Osteocyte (in vitro differentiated cells): Measurements from ENCODE around the gene PAPLN. TPM values are rescaled to one million over a fixed set of nuclear protein-coding genes. Genes with fewer than 3 reads are reported as not detected.

Experiments
- DNase-seq: peaks from one replicate; pipeline ENCODE4 v3.0.0; 2021; ENCODE audit warnings: mixed read lengths; ENCODE audit not compliant: unreplicated experiment; ENCODE audit errors: extremely low spot score
- H3K27ac Mint-ChIP-seq: one replicate; pipeline ENCODE4 v1.8.0; 2021; ENCODE audit warnings: mild to moderate bottlenecking, mixed read lengths; ENCODE audit not compliant: unreplicated experiment
- H3K27me3 Mint-ChIP-seq: one replicate; pipeline ENCODE4 v1.8.0; 2021; ENCODE audit warnings: mixed read lengths; ENCODE audit not compliant: unreplicated experiment
- H3K36me3 Mint-ChIP-seq: one replicate; pipeline ENCODE4 v1.8.0; 2021; ENCODE audit warnings: mixed read lengths; ENCODE audit not compliant: unreplicated experiment
- H3K4me1 Mint-ChIP-seq: one replicate; pipeline ENCODE4 v1.8.0; 2021; ENCODE audit warnings: mixed read lengths; ENCODE audit not compliant: unreplicated experiment
- H3K4me3 Mint-ChIP-seq: one replicate; pipeline ENCODE4 v1.8.0; 2021; ENCODE audit warnings: mild to moderate bottlenecking, moderate library complexity, mixed read lengths; ENCODE audit not compliant: unreplicated experiment
- H3K9me3 Mint-ChIP-seq: one replicate; pipeline ENCODE4 v1.8.0; 2021; ENCODE audit warnings: mixed read lengths; ENCODE audit not compliant: unreplicated experiment
- total RNA-seq: library from RNA; stranded (reverse); gene quantifications from 2 replicates; pipeline ENCODE4 v1.2.1, GENCODE V29; 2021
- TF ChIP-seq, protein P1 (sequence below): fragments of 200-600 bp; sonication (generic); IDR thresholded peaks from 2 replicates; pipeline ENCODE4 v1.5.0; 2021; ENCODE audit warnings: antibody characterized with exemption, mild to moderate bottlenecking, moderate library complexity

PAPLN gene
- total RNA-seq, 1 donor from 2014 or later, result 44.3 TPM

DNA sequence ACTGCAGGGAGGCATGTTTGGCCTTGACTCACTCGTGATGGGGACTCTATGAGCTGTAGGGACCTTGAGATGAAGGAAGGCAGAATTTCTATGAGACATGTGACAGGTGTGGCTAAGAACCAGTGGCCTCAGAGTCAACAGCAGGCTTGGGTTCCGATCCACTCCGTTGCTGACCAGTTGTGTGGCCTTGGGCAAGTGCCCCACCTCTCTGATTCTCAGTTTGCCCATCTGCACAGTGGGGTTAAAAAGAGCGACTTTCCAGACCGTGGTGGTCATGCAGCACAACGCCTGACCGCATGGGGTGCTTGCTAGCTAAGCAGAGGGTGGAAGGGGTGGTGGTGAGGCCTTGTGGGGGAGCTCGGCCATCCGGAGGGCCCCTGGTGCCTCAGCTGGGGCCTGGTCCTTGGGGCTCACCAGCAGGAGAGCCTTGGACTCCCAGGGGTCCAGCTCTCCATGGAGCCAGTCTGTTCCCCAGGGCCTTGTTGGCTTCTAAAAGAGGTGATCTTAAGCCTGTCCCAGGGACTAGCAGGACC, 18.5 kb downstream of the PAPLN start:
- H3K9me3 Mint-ChIP-seq, result no peaks in the 10 kb centered on the region
- H3K4me1 Mint-ChIP-seq, result no peaks in the 10 kb centered on the region
- no peaks in the 10 kb centered on the region for H3K27me3 Mint-ChIP-seq
- H3K27ac Mint-ChIP-seq, result no peak overlapping the region
- peaks cover 9% of the 10 kb centered on the region for H3K36me3 Mint-ChIP-seq
- H3K4me3 Mint-ChIP-seq, result no peak overlapping the region
- TF ChIP-seq, protein P1, sequence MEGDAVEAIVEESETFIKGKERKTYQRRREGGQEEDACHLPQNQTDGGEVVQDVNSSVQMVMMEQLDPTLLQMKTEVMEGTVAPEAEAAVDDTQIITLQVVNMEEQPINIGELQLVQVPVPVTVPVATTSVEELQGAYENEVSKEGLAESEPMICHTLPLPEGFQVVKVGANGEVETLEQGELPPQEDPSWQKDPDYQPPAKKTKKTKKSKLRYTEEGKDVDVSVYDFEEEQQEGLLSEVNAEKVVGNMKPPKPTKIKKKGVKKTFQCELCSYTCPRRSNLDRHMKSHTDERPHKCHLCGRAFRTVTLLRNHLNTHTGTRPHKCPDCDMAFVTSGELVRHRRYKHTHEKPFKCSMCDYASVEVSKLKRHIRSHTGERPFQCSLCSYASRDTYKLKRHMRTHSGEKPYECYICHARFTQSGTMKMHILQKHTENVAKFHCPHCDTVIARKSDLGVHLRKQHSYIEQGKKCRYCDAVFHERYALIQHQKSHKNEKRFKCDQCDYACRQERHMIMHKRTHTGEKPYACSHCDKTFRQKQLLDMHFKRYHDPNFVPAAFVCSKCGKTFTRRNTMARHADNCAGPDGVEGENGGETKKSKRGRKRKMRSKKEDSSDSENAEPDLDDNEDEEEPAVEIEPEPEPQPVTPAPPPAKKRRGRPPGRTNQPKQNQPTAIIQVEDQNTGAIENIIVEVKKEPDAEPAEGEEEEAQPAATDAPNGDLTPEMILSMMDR, result no peak
- no peak for DNase-seq

DNA sequence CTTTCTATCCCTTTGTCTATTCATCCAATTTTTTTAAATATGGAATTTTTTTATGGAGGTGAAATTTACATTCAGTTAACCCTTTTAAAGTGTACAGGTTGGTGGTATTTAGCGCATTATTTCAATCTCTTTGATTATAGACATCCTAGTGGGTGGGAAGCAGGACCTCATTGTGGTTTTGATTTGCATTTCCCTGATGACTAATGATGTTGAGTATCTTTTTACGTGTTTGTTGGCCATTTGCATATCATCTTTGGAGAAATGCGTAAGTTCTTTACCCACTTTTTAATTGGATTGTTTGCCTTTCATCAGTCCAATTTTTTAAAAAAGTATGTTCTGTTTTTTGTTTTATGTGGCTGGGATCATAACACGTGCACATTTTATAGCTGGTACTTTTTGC, 20.8 kb downstream of the PAPLN start:
- H3K4me3 Mint-ChIP-seq, result no peak overlapping the region
- no peak overlapping the region for H3K27ac Mint-ChIP-seq
- no peak for DNase-seq
- H3K36me3 Mint-ChIP-seq, result peaks cover 6% of the 10 kb centered on the region
- TF ChIP-seq, protein P1, result no peak
- H3K27me3 Mint-ChIP-seq, result no peaks in the 10 kb centered on the region
- H3K9me3 Mint-ChIP-seq, result no peaks in the 10 kb centered on the region
- peaks cover 1% of the 10 kb centered on the region for H3K4me1 Mint-ChIP-seq

DNA sequence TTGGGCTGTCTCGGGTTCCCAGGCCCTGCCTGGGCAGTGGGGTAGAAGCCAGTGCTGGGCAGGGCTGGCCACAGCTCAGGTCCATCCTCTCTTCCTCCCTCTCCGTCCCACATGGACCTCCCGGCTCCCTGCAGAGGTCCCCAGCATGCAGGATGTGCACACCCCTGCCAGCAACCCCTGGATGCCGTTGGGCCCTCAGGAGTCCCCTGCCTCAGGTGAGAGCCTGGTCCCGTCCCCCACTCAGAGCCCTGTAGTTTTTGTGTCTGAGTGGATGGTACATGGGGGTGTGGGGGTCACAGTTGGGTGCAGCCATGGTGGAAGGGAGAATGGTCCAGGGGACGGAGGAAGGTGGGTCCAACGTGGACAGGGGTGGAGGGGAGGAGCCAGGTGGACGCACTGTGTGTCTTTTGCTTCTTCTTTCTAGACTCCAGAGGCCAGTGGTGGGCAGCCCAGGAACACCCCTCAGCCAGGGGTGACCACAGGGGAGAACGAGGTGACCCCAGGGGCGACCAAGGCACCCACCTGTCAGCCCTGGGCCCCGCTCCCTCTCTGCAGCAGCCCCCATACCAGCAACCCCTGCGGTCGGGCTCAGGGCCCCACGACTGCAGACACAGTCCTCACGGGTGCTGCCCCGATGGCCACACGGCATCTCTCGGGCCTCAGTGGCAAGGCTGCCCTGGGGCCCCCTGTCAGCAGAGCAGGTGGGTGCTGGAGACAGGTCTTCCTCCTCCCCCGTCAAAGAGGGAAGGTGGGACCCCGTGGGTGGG, 21.7 kb downstream of the PAPLN start:
- Mint-ChIP-seq H3K27ac (no peak overlapping the region), H3K27me3 (no peaks in the 10 kb centered on the region), H3K36me3 (peaks cover 9% of the 10 kb centered on the region), H3K9me3 (no peaks in the 10 kb centered on the region), H3K4me1 (peaks cover 1% of the 10 kb centered on the region), H3K4me3 (no peak overlapping the region)
- TF ChIP-seq, protein P1, result no peak
- no peak for DNase-seq

DNA sequence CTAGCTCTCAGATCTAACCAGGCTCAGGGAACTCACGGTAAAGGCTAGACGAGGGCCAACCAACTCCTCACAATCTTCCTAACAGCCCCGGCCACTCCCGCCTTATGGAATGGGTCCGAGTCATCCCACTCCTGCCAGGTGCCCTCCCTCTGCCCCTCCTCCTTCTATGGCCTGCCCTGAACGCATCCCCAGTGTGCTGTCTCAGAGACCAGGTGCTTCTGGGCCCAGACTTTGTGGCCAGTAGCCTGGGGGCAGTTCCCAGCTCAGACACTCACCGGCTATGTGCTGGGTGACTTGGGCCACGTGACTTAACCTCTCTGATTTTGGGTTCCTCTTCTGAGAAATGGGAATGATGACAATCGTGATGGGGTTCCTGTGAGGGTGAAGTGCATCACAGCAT, 22.5 kb downstream of the PAPLN start:
- Mint-ChIP-seq H3K27me3 (no peaks in the 10 kb centered on the region), H3K9me3 (no peaks in the 10 kb centered on the region), H3K27ac (no peak overlapping the region), H3K36me3 (peaks cover 12% of the 10 kb centered on the region), H3K4me3 (no peak overlapping the region), H3K4me1 (peaks cover 1% of the 10 kb centered on the region)
- TF ChIP-seq, protein P1, result no peak
- no peak for DNase-seq

DNA sequence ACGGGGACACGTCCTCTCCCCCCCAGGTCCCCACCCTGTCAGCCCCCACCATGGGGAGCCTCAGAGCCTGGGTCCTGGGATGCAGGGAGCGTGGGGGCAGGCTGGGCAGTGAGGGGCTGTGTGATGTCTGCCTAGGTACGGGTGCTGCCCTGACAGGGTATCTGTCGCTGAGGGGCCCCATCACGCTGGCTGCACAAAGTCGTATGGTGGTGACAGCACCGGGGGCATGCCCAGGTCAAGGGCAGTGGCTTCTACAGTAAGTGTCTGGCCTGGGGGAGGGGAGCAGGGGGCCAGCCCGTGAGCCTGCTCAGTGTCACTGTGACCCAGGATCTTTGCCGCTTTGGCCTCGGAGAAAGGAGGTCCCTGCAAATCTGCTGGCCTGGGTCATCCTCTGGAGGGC, 23.3 kb downstream of the PAPLN start:
- DNase-seq, result no peak
- peaks cover 1% of the 10 kb centered on the region for H3K4me1 Mint-ChIP-seq
- H3K27me3 Mint-ChIP-seq, result no peaks in the 10 kb centered on the region
- H3K9me3 Mint-ChIP-seq, result no peaks in the 10 kb centered on the region
- no peak overlapping the region for H3K27ac Mint-ChIP-seq
- peaks cover 7% of the 10 kb centered on the region for H3K36me3 Mint-ChIP-seq
- H3K4me3 Mint-ChIP-seq, result no peak overlapping the region
- TF ChIP-seq, protein P1, result no peak
